Gastrocnemius medialis (tissue), 4 donors: ENCODE measurements around the gene LYL1.

Experiments used
- CTCF ChIP-seq, 5 experiments: fragments of 450-650 bp in 3 of 5; fragments of 200-600 bp in 2 of 5; sonication (generic) in 2 of 5; IDR thresholded peaks in 4 of 5; conservative IDR thresholded peaks in 1 of 5; 1 replicate in 4 of 5; 2 replicates in 1 of 5; pipeline ENCODE4 v1.5.1; 2016 to 2019; ENCODE audit warnings: antibody characterized with exemption in 5 of 5, mild to moderate bottlenecking in 3 of 5, moderate library complexity in 3 of 5
- POLR2A ChIP-seq, 2 donors: fragments of 450-650 bp; IDR thresholded peaks; one replicate each; pipeline ENCODE4 v1.6.1; 2017; ENCODE audit warnings: antibody characterized with exemption in 2 of 2, mild to moderate bottlenecking in 2 of 2, moderate library complexity in 2 of 2

DNA sequence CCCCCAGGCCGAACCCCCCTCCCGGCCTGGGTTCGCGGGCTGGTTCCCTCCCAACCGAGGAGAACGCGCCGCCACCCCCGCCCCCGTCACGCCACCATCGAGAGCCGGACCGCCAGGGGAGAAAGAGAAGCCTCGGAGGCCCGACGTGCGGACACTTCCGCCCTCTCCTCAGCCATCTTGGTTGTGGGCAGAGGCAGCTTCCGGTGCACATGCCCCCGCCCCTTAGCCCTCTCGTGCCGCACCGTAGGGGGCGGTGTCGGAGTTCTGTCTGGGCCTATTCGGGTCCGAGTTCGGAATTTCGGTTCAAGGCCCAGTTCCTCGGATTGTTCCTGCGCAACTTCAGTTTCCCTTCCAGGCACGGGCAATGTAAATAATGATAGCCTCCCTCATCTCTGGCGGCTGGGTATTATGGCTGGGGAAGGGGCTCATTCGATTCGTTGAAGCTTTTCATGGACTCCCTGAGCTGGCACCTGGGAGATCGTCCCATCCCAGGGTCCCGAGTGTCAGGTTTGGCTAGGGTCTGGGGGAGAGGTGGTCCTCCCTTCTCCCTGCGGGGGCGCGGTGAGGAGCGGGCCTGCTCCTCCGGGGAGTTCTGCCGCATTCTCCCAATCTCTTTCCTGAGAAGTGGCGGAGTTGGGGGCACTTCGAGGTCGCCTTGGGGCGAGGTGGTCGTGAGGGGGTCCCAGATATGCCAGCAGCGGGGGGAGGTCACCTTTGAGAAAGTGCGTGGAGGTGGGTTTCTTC lies 47.7 kb upstream of the LYL1 start, which contains the start of the genes IER2 and STX10:
- TF ChIP-seq CTCF (IDR thresholded peaks at IDR 0.05 in 4 of 5, conservative IDR thresholded peaks at IDR 0.05 in 1 of 5), result peak; percentile 38 to 74 (median 68)
- peak; percentile 84 for TF ChIP-seq POLR2A (IDR thresholded peaks at IDR 0.05)
